ENCODE measurements around the gene PDK2.

PDK2 gene

GRCh38 chr17:50151041-50151936 lies 56.1 kb downstream of the PDK2 start:
- DNase-seq (ENCODE audit: insufficient read length, low spot score) = peak; percentile 95
- peak; percentile 26 for TF ChIP-seq CTCF (IDR thresholded peaks at IDR 0.05; ENCODE audit: insufficient read depth, missing control alignments)
- FAIRE-seq = no peak

- TF ChIP-seq CTCF (IDR thresholded peaks at IDR 0.05; ENCODE audit: insufficient read depth, missing control alignments) = no peak
- FAIRE-seq = no peak
- peak; percentile 83 for DNase-seq (ENCODE audit: insufficient read length, low spot score)
These were observed 56.9 kb downstream of the PDK2 start for GRCh38 chr17:50151937-50152547.

DNA sequence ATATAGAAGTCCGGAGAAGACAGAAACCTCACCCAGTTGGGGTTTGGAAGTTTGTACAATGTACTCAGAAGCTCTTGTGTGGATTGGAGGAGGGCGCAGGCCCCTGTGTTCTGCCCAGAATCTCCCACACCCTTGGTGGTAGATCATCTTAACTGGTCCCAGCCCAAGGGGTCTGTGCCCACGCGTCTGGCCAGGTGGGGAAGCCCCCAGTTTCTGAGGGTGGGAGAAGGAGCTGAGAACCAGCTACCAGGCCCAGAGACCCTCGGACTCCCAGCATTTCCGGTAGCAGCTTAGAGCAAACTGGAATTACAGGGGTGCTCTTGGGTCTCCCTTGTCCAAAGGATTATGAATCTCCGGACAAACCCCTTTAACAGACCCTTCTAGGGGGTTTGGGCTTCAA lies 57.6 kb downstream of the PDK2 start:
- TF ChIP-seq CTCF (IDR thresholded peaks at IDR 0.05; ENCODE audit: insufficient read depth, missing control alignments) = no peak
- FAIRE-seq (no peak), DNase-seq (ENCODE audit: insufficient read length, low spot score) (no peak)

DNA sequence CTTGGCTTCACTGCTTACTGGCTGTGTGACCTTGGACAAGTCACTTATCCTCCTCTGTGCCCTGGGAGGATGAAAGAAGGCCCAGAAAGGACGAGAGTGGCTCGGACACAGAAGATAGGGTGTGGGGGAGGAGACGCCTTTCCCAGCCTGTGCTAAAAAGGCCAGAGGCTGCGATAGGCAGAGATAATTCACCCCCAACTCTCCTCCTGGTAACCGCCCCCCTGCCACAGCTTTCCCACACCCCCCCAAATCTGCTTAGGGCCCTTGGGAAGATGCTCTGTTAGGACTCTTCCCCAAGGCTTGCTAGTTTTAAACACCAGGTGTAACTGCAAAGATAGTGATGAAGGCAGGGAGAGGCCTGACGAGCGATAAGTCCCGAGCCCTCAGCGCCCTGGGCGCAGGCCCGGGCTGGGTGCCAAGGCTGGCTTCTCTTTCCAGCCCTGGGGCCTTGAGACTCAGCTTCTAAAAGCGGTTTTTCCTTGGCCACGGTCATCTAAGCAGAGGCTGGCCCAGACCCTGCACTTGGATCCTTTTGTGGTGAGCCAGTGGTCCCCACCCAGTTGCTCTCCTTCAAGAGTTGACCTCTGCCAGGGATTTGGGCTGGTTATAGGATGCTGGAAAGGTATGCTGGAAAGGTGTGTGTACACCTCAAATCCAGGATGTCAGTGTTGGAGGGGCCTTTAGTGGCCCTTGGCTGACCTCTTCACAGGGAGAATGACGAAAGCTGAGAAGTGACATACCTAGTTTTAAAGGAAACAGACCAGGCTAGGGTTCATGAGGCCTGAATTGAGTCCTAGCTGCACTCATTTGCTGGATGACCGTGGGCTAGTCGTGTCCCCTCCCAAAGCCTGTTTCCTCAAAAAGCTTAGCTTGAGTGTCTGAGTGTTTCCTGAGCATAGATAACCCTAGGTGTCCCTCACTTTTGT lies 58.8 kb downstream of the PDK2 start:
- no peak for DNase-seq (ENCODE audit: insufficient read length, low spot score)
- TF ChIP-seq CTCF (IDR thresholded peaks at IDR 0.05; ENCODE audit: insufficient read depth, missing control alignments) = no peak
- FAIRE-seq = no peak

- no peak for DNase-seq (ENCODE audit: insufficient read length, low spot score)
- no peak for FAIRE-seq
- TF ChIP-seq CTCF (IDR thresholded peaks at IDR 0.05; ENCODE audit: insufficient read depth, missing control alignments) = no peak
These were observed 59.5 kb downstream of the PDK2 start for GRCh38 chr17:50154604-50155003.

GRCh38 chr17:50155115-50155819 lies 60.1 kb downstream of the PDK2 start:
- TF ChIP-seq CTCF (IDR thresholded peaks at IDR 0.05; ENCODE audit: insufficient read depth, missing control alignments) = no peak
- FAIRE-seq = no peak
- DNase-seq (ENCODE audit: insufficient read length, low spot score) = no peak

All from D721Med (cell line).